Right renal pelvis (tissue), 4 donors: ENCODE results near the gene FAM89B. TPM values are rescaled to one million over a fixed set of nuclear protein-coding genes. Genes with fewer than 3 reads are reported as not detected.
A peak's percentile ranks its signal among the peaks of the same experiment; 100 is the strongest.

ENCODE experiments used
- DNase-seq, 4 donors: peaks; one replicate each; pipeline ENCODE4 v3.0.0-alpha.2; 2013; ENCODE audit warnings: low read depth in 4 of 4, low spot score in 3 of 4, missing footprints in 1 of 4
- polyA plus RNA-seq, 4 donors: library from polyadenylated mRNA; unstranded; fragments of 120-200 nt; gene quantifications; one replicate each; pipeline ENCODE4 v1.2.1, GENCODE V29; 2013; ENCODE audit not compliant: insufficient read length in 4 of 4

FAM89B gene
- polyA plus RNA-seq, 4 donors, result 20.6 to 31.9 (median 25.2) TPM

DNA sequence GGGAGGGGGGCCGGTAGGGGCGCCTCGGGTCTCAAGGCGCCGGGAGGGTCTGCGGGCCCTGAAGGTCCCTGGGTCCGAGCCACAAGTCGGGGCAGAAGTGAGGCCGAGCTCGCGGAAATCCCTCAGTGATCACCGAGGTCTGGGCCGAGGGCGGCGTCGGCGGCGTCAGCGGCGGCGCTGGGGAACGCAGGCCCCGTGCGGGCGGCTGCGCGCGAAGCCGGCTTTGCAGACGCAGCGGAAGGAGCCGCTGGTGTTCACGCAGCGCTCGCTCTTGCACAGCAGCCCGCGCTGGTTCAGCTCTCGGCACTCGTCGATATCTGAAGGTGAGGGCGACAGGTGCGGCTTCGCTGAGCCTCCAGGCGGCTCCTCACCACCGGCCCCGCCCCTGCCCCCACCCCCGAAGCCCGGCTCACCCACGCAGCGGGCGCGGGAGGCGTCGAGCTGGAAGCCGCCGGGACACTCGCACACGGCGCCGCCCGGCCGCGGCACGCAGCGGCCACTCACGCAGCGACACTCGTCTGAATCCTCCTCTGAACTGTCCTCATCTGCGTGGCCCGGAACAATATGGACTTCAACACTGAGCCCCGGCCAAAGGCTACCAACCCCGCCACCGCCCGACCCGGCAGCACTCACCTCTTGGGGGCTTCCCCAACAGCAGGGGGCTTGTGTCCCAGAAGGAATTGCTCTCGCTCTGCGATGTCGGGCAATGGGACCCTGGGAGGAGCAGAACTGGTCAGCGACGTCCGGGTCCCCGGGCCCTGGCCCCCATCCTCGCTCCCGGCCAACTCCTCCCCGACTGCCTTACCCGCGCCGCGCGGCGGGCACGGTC lies 33.2 kb upstream of the FAM89B start:
- no peak for DNase-seq

DNA sequence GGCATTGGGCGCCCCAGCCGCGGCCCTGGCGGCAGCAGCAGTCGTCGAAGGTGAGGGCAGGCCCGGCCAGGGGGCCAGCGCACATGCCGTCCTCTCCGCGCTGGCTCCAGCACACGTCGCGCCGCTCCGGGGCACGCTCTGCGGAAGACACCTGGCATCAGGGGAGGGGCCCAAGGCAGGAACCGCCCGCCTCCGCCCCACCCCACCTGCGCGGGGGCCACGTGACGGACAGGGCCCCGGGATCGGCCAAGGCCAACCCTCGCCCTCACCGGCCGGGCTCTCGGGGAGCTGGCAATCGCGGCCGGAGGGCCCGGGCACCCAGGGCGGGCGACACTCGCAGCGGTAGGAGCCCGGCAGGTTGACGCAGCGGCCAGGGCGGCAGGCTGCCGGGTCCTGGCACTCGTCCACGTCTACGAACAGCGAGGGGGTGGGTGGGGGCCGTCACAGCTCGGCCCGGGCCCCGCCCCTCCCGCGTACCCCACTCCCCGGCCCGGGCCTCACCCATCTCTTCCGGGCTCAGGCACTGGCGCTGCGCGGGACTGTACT lies 32.5 kb upstream of the FAM89B start:
- DNase-seq, result no peak

DNA sequence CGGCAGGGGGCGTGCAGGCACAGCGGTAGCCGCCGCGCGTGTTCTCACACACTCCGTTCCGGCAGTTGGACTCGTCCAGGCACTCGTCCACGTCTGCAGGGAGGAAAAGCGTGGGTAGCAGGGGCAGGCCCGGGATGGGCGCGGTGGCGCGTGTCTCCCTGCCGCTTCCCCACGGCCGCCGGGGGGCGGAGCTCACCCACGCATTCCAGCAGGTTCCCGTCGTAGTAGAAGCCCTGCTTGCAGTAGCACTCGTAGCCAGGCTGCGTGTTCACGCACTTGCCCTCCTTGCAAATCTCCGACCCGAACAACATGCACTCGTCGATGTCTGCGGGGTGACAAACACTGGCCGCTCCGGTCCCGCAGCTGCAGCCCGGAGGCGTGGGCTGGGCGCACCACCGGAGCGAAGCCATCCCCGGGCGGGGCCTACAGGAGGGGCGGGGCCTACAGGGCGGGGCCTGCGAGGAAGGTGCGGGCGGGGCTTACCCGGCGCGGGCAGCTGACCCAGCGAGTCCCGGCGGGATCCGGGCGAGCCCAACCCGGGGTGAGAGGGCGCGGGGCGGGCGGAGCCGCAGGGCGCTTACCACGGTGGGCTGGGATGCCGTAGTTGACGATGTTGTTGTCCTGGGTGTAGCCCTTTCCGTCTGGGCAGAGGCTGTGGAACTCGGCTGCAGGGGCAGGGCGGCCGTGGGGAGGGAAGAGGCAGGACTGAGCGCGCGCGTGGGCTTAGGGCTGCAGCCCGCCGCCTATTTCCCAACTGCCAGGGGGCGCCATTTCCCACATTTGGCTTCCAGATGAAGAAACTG lies 31.8 kb upstream of the FAM89B start:
- peak in 2 of 4 donors; percentile 64 to 70 for DNase-seq

DNA sequence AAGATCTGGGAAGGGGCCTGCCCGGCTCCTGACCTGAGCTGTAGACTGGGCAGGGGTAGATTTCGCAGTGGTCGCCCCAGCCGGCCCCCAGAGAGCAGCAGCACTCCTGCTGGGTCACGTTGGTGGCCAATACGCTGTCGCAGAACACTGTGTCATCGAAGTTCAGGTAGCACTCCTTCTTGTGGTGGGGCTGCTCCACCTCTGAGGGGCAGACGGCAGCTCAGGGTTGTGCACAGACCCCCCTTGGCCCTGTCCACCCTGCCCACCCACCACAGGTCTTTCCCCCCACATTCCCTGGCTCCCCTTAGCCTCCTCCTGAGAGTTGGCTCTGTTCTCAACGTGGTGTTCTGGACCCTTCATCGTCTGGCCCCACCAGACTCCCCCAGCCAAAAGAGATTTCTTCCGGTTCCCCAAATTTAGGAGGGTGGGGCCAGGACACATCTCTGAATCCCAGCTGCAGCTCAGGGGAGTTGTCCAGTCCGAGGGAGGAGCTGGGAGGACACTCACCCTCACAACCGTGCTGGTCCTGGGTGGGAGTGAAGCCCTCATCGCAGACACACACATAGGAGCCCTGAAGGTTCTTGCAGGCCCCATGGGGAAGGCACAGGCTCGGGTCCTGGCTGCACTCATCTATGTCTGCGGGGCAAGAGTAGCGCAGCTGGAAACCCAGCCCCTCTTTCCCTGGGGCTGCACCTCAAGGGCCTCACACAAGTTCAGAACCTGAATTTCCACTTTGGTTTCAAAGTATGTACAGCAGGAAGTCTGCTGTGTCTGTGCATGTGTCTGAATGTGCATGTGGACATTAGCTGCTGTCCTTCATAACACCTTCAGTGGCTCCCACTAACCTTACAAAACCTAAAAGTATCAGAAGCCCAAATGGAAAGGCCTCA lies 31.0 kb upstream of the FAM89B start:
- no peak for DNase-seq

DNA sequence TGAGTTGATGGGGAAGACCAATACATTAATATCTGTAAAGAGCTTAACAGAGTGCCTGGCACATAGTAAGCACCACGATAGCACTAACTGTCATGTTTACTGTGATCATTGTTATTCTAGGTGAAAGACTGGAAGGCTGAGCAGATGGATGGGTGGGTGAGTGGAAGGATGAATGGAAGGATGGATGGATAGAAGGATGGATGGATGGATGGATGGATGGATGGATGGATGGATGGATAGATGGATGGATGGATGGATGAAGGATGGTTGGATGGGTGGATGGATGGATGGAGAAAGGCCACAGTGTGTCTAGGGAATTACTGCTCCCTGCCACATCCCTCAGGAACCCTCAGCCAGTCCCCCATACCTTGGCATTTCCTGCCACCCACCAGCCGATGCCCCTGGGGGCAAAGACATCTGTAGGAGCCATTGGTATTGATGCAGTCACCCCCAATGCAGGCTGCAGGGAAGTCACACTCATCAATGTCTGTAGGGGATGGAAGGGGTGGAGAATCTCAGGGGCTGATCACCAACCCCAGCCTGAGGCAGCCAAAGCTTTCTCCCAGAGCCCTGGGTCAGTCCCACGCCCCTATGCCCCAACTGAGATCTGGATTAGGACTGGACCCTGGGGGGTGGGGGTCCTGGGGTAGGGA lies 29.5 kb upstream of the FAM89B start:
- no peak for DNase-seq

DNA sequence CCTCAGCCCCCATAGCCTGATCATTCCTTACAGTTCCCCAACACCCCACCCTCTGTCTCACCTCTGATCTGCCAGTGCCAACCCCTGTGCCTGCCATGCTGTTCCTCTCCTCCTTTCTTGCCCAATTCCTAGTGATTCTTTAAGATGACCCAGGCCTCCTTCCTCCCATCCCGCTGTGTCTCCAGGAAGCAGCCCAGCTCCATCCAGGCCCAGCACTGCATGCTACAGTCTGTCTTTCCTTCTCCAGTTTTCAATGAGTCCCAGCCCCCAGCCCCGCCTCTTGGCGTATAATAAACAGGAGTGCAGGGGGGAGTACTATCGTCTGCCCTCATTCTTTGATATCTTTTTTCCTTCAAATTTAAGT lies 26.5 kb upstream of the FAM89B start:
- no peak for DNase-seq

DNA sequence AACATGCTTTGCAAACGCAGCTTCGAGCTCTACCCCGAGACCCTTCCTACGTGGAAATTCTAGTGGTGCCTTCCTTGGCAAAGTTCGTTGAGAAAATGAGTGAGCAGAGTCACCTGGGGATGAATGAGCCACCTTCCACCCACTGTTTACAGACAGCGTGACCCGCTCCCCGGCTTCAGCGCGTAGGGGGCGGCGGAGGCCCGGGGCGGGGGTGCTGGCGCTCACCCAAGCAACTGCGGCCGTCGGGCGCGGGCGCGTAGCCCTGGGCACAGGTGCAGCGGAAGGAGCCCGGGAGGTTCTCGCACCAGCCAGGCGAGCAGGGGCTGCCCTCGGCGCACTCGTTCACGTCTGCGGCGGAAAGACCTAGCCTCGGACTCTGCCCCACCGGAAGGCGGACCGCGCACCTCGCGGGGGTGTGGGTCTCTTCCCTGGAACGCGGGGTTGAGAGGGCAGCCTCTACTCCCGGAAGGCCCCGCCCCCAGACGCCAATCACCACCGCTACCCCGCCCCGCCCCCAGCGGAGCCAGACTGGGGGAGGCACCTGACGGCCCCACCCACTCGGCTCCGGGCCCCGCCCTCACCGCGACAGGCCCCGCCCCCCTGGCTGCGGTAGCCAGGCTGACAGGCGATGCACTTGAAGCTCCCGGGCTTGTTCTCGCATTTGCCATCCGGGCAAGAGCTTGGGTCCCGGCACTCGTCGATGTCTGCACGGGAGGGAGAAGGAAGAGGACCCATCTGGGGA lies 25.9 kb upstream of the FAM89B start:
- DNase-seq, result no peak

DNA sequence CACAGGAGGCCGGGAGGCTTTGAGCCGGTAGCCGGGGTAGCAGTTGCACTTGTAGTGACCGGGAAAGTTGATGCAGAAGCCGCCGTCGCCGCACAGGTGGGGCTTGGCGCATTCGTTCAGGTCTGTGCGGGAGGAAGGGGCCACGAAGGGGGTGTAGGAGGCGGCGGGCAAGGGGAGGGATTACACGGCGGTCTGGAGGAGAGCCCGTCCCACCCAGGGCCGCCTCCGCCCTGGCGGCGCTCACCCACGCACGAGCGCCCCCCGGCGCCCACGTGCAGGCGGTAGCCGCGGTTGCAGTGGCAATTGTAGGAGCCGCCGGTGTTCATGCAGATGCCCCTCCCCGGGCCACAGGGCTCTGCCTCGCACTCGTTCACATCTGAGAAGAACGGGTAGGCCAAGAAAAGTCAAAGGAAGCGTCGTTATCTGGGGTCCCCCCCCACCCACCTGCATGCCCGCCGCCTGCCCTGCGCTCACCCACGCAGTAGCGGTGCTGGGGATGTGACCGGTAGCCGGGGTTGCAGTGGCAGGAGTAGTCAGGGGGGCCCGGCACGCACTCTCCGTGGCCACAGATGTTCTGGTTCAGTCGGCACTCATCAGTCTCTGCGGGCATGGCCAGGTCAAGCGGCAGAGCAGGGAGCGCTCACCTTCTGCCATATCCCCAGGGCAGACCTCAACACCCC lies 24.8 kb upstream of the FAM89B start:
- DNase-seq, result no peak

DNA sequence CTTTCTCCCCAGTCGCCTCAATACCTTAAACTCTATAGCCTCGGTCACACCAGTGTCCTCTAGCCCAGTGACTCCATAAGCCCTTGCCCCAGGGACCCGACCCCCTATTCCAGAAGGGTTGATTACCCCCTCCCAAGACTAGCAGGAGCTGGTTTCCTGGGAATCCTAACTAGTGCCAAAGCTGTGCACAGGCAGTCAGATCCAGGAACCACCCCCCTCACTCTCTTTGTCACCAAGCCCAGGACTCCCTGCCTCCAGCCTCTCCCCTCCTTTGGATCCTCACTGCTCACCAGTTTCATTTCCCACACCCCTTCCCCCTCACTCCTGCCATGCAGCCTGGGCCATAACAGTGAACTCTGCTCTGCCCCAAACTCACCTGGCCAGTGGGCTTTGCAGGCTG lies 23.9 kb upstream of the FAM89B start:
- DNase-seq, result no peak

DNA sequence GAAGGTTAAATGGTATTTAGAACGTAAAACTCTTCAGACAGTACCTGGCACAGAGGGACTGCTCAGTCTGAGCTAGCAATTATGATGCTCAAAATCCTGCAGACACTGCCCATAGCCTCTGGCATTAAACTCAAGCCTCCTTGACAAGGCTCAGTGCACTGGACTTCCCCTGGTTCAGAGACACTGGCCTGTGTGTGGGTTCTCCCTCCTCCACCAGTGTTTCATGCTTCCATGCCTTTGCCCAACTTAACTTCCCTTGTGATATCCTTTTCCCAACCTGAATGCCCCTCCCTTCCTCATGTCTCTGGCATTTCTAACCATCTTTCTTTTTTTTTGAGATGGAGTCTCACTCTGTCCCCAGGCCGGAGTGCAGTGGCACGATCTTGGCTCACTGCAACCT lies 23.2 kb upstream of the FAM89B start:
- DNase-seq, result no peak

DNA sequence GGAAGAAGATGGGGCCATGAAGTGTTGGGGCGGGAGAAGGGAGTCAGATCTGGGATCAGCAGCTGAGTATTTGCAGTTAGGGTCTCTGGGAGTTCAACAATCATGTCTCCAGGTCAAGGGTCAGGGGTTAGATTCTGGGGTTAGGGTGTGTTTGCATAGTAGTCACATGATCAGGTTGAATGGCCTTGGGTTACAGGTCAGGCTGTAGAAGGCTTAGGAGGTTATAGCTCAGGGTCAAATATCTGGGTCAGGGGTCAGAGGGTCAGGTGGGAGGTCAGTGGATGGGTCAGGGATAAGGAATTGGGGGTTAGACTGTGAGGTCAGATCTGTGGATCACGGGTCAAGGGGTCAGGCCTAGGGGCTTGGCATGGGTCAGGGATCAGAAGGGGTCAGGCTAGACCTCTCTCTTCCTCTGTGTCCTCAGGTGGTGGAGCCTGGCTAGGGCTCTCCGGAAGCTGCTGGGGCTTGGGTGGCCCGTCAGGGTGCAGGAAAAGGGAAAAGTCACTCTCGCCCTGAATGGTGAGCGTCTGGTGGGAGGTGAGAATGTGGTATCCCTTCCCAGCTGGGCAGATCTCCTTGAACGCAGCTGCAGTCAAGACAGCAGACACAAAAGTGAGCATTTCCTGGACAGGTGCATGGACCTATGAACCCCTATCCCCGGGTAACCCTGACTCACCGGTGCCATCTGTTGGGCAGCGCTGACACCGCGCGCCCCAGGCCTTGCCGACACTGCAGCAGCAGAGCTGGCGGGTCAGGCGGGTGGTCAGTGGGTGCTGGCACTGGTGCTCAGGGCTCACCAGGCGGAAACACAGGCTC lies 20.6 kb upstream of the FAM89B start:
- DNase-seq, result no peak

DNA sequence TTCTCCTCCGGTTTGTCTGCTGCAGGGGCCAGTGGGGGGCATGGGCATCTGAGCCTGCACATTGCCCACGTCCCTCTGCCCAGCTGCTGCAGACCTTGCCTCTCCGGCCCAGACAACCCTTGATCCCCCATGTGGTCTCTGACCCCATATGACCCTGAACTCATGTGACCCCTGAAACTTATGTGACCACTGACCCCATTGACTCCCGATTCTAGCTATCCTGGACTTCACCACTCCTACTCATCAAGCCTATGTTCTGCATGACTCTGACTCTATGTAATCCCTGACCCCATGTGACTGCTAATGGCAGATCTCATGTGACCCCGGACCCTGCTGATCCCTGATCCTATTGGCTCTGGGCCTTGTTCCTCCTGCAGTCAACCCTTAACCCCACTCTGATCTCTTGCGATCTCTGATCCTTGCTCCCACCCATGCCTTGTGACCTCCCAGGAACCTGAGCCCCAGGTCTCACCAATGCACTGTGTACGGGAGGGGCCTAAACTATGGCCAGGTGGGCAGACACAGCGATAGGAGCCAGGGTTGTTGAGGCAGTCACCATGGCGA lies 19.9 kb upstream of the FAM89B start:
- DNase-seq, result no peak

DNA sequence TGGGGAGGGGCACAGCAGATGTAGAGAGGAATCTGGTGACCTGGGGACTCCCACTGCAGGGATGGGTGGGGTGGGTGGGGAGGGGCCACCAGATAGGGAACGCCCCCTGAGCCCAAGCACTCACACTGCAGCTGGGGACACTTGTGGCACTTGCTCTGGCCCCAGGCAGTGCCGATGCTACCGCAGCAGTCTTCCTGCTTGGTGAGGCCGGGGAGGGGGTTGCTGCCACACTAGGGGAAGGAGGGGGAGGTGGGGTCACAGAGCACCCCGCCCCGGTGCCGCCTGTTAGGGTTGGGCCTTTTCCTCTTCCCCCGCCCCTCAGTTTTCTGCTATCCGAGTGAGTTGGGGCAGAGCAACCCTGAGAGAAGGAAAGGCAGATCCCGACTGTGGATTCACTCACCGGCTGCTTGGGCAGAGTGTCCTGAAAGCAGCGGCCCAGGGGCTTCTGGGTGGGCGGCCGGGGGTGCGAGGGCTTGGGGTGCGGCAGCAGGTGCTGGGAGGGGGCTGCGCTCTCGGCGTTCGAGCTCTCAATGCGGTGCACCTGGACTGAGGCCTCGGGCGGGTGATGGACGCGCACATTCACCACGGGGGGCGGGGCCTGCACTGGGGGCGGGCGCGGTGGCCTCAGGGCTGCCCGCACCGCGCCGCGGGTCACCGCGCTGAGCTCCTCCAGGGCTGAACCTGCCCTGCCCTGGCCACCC lies 18.9 kb upstream of the FAM89B start:
- no peak for DNase-seq

DNA sequence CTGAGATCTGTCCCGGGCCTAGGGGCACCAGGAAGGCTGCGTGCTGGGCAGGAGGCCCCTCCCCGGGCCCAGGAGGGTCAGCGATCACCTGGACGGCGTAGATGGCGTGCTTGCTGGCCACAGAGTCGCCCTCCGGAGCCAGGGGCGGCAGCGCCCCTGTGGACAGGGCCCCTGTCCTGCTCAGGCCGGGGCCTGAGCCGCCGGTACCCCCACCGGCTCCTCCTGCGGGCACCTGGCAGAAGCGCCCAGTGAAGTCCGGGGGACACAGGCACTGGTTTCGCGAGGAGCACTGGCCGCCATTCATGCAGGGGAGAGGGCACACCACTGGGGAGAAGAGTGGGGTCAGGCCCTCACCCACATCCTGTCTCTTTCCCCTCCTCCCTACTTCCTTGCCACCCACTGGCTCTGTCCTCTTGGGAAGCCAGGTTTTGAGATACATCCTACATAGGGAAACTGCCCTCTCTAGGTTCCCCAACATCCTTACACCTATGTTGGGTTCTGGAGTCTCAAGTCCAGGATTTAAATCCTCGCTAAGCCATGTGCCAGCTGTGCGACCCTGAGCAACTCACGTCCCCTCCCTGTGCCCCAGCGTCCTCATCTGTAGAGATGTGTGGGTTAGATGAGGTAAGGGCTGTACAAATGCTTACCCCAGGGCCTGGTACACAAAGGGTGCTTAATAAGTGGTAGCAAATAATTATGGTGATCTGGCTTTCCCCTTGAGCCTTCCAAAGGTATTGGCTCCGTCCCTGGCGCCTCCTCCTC lies 18.1 kb upstream of the FAM89B start:
- no peak for DNase-seq

DNA sequence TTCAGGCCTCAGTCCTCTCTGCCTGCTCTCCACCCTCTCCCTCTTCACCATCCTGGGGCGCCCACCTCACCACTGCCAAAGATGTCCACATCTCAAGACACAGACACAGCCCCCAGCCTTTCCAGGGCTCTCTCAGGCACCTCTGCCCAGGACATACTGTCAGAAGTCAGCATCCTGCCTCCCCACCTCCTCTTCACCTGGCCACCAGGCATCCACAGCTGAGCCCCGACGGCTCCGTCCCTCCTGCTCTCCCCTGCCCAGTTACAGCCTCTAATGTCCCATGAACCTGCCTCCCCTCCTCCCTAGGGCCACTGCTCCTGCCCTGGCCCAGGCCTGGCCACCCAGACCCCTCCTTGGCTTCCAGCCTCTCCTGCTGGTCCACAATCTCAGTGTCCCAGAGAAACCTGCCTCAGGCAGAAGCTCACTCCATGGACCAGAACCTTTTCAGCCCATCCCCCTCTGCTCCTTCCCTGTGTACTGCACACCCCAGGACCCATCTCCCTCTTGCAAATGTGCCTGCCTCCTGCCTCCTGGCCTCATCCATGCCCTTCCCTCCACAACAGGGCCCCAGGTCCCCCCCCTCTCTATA lies 17.4 kb upstream of the FAM89B start:
- DNase-seq, result no peak

DNA sequence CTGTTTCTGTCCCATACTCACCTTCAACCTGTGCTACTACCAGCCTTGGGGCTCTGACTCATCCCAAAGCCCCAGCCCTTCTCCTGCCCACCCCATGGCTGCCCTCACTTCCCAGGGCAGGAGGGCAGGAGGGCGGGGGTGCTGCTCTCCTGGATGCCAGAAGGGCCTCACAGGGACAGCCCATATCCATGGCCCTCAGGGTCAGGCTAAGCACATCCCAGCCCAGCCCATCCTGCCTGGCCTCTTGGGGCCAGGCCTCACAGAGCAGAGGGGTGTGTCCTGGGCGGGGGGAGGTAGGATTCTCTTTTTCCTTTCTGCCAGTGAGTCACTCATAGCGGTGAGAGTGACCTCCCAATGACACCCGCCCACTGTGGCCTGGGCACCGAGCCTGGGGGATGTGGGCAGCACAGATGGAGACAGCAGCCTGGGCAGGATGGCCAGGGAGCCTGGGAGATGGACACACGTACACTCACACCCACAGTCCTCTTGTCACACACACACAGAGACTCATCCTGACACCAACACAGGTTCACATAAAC lies 16.6 kb upstream of the FAM89B start:
- no peak for DNase-seq
